ENCODE data around the gene TOX2.

Gene TOX2

DNA sequence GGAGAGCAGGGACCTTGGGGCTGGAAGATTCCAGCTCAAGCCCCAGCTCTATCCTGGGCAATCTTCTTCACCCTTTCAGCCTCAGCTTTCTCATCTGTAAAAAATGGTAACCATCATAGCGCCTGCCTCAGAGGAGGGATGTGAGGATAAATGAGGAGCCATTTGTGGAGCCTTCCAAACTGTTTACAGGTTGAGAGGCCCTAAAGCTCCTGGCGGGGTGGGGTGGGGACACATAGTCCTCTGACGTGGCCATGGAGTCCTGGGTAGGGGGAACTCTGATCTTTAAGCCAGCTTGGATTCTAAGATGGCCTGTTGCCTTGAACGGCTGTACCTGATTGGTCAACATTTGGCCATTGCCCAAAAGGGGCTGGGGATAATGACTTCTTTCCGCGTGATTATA lies 111.1 kb downstream of the TOX2 start:
- H3K9me3 ChIP-seq (ENCODE audit: severe bottlenecking): no peaks in the 10 kb centered on the region
- no peak overlapping the region for H3K4me3 ChIP-seq (ENCODE audit: severe bottlenecking)
- H3K36me3 ChIP-seq (ENCODE audit: low read depth): no peaks in the 10 kb centered on the region
- no peak overlapping the region for H3K27ac ChIP-seq (ENCODE audit: poor library complexity, severe bottlenecking)
- TF ChIP-seq, protein P1, sequence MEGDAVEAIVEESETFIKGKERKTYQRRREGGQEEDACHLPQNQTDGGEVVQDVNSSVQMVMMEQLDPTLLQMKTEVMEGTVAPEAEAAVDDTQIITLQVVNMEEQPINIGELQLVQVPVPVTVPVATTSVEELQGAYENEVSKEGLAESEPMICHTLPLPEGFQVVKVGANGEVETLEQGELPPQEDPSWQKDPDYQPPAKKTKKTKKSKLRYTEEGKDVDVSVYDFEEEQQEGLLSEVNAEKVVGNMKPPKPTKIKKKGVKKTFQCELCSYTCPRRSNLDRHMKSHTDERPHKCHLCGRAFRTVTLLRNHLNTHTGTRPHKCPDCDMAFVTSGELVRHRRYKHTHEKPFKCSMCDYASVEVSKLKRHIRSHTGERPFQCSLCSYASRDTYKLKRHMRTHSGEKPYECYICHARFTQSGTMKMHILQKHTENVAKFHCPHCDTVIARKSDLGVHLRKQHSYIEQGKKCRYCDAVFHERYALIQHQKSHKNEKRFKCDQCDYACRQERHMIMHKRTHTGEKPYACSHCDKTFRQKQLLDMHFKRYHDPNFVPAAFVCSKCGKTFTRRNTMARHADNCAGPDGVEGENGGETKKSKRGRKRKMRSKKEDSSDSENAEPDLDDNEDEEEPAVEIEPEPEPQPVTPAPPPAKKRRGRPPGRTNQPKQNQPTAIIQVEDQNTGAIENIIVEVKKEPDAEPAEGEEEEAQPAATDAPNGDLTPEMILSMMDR (IDR thresholded peaks at IDR 0.05; ENCODE audit: poor library complexity, severe bottlenecking): no peak
- DNase-seq (ENCODE audit: low spot score) (peak; percentile 63), ATAC-seq (ENCODE audit: low read depth) (no peak)
- H3K27me3 ChIP-seq (ENCODE audit: insufficient read depth, poor library complexity, severe bottlenecking): no peaks in the 10 kb centered on the region
- no peaks in the 10 kb centered on the region for H3K4me1 ChIP-seq (ENCODE audit: insufficient read depth, poor library complexity, severe bottlenecking)

DNA sequence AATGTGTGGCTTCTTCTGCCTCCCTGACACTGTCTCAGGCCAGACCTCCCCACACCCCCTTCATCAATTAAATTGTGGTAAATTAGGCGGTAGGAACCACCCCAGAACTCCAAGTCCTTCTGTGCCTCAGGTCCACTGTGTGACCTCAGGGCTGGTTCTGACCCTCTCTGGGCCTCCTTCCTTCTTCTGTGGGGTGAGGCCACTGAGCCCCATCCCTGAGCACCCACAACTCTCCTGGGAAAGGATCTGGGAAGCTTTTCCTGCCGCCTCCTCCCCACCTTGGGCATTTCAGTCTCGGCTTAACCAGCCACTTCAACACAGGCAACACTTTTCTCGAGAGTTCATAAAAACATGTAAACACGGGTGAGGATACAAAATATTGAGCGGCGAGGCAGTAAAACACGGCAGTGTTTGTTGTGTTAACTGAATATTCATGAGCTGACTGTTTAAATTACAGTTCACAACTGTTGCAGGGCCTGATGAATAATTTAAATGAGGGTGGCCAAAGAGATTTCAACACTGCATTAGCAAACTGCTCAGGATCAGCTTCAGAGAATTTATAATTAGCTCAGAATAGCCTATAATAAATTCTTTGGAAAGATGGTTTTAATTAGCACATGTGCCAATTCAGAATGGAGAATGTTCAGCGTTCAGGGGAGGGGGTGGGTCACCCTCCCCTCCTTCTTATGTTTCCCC lies 112.1 kb downstream of the TOX2 start:
- DNase-seq (ENCODE audit: low spot score): peak; percentile 54
- no peak for ATAC-seq (ENCODE audit: low read depth)
- H3K36me3 ChIP-seq (ENCODE audit: low read depth): no peaks in the 10 kb centered on the region
- no peaks in the 10 kb centered on the region for H3K27me3 ChIP-seq (ENCODE audit: insufficient read depth, poor library complexity, severe bottlenecking)
- H3K4me3 ChIP-seq (ENCODE audit: severe bottlenecking): no peak overlapping the region
- H3K9me3 ChIP-seq (ENCODE audit: severe bottlenecking): no peaks in the 10 kb centered on the region
- TF ChIP-seq, protein P1 (IDR thresholded peaks at IDR 0.05; ENCODE audit: poor library complexity, severe bottlenecking): no peak
- no peak overlapping the region for H3K27ac ChIP-seq (ENCODE audit: poor library complexity, severe bottlenecking)
- H3K4me1 ChIP-seq (ENCODE audit: insufficient read depth, poor library complexity, severe bottlenecking): no peaks in the 10 kb centered on the region

DNA sequence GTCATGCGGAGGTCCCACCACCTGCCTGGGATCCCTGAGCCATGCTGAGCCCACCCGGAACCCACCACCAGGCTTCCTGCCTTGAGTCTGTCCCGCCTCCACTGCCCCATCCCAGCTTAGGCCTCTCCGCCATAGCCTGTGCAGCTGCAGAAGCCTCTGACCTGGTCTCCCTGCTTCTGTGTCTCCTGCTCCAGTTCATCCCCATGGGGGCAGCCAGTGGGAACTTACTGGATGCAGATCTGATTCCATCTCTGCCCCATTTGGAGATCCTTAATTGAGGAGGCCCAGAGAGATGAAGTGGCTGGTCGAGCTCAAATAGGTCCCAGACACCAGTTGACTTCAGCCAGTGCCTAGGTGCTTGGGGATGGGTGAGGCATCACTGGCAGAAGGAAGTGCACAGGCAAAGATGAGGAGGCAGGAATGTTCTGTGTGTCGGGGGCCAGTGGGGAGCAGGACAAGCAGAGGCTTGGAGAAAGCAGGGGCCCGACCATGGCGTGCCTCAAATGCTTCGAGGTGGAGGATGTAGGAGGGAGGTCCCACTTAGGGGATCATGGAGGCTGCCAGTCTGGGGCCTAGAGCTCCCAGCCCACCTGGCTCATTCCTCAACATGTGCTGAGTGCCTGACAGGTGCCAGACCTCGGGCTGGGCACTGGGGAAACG lies 112.8 kb downstream of the TOX2 start:
- Histone ChIP-seq H3K9me3 (ENCODE audit: severe bottlenecking) (no peaks in the 10 kb centered on the region), H3K27me3 (ENCODE audit: insufficient read depth, poor library complexity, severe bottlenecking) (no peaks in the 10 kb centered on the region), H3K4me1 (ENCODE audit: insufficient read depth, poor library complexity, severe bottlenecking) (no peaks in the 10 kb centered on the region), H3K36me3 (ENCODE audit: low read depth) (no peaks in the 10 kb centered on the region), H3K27ac (ENCODE audit: poor library complexity, severe bottlenecking) (no peak overlapping the region), H3K4me3 (ENCODE audit: severe bottlenecking) (no peak overlapping the region)
- DNase-seq (ENCODE audit: low spot score): peak; percentile 78
- ATAC-seq (ENCODE audit: low read depth): peak; percentile 4; the same call in 1 of the 3 replicates
- TF ChIP-seq, protein P1 (IDR thresholded peaks at IDR 0.05; ENCODE audit: poor library complexity, severe bottlenecking): no peak

DNA sequence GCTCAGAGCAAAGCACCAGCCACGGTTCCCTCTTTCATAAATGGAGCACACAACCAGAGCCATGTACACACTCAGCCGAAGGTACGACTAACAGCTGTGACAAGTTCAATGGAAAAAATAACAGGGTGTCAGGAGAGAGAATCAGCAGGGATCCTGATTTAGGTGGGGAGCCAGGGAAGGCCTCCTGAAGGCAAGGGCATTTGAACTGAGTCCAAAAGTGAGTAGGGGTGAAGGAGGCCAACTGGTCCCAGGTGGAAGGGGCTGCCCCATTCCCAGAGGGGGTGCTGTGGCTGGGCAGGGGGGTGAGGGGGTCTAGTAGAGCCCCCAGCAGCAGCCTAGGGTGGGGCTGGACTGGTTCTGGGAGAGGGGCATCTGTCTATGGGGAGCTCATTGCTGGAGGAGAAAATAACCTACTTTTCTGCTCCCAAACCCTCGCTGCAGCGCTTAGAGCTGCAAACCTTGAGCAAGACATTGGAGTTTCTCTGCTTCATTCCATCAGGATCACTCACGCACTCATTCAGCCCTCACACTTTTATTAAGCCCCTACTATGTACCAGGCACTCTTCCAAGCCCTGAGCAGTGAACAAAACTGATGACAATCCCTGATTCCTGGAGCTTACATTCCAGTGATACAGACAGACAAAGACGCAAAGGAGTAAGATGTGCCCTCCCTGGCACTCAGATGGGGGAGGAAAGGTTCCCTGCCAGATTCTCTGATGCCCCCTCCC lies 113.5 kb downstream of the TOX2 start:
- TF ChIP-seq, protein P1 (IDR thresholded peaks at IDR 0.05; ENCODE audit: poor library complexity, severe bottlenecking): no peak
- peak; percentile 74 for DNase-seq (ENCODE audit: low spot score)

More for the DNA sequence above, 113.5 kb downstream of the TOX2 start:
- Histone ChIP-seq H3K4me3 (ENCODE audit: severe bottlenecking) (no peak overlapping the region), H3K27ac (ENCODE audit: poor library complexity, severe bottlenecking) (no peak overlapping the region), H3K9me3 (ENCODE audit: severe bottlenecking) (no peaks in the 10 kb centered on the region), H3K4me1 (ENCODE audit: insufficient read depth, poor library complexity, severe bottlenecking) (no peaks in the 10 kb centered on the region), H3K27me3 (ENCODE audit: insufficient read depth, poor library complexity, severe bottlenecking) (no peaks in the 10 kb centered on the region), H3K36me3 (ENCODE audit: low read depth) (no peaks in the 10 kb centered on the region)
- ATAC-seq (ENCODE audit: low read depth): 0 out of 3 replicates have a peak, but pooled peaks have one; percentile 8
